ENCODE results near the gene SMARCA4.

DNA sequence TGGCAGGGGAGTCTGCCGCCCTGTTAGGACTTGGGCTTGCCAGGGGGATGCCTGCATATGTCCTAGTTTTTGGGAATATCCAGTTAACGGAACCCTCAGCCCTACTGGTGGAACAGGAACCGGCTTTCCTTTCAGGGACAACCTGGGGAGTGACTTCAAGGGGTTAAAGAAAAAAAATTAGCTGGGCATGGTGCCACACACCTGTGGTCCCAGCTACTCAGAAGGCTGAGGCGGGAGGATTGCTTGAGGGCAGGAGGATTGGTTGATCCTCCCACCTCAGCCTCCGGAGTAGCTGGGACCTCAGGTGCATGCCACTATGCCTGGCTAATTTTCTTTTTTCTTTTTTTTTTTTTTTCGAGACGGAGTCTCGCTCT, 150.9 kb downstream of the SMARCA4 start:
- TF ChIP-seq, protein P1, sequence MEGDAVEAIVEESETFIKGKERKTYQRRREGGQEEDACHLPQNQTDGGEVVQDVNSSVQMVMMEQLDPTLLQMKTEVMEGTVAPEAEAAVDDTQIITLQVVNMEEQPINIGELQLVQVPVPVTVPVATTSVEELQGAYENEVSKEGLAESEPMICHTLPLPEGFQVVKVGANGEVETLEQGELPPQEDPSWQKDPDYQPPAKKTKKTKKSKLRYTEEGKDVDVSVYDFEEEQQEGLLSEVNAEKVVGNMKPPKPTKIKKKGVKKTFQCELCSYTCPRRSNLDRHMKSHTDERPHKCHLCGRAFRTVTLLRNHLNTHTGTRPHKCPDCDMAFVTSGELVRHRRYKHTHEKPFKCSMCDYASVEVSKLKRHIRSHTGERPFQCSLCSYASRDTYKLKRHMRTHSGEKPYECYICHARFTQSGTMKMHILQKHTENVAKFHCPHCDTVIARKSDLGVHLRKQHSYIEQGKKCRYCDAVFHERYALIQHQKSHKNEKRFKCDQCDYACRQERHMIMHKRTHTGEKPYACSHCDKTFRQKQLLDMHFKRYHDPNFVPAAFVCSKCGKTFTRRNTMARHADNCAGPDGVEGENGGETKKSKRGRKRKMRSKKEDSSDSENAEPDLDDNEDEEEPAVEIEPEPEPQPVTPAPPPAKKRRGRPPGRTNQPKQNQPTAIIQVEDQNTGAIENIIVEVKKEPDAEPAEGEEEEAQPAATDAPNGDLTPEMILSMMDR (IDR thresholded peaks at IDR 0.05), result no peak
- TF ChIP-seq POLR2A (IDR thresholded peaks at IDR 0.05), result no peak

Data from testis (tissue), 2 donors.